IMR-90 (cell line): ENCODE data around the gene HDAC7. TPM values are rescaled to one million over a fixed set of nuclear protein-coding genes. Genes with fewer than 3 reads are reported as not detected.

Source experiments
- ATAC-seq: fragments of 200-7000 bp; cut with Tn5 transposase; 2 replicates; pipeline ENCODE4 v1.9.1; 2020; ENCODE audit warnings: low read depth, mild to moderate bottlenecking, moderate library complexity
- BruUV-seq: library from RNA; stranded (reverse); fragments of 400-500 nt; replicated peaks from 2 replicates; lab custom pipeline; 2021; lab: Mats Ljungman, UMichigan
- CTCF ChIA-PET: fragments of 300-600 bp; formaldehyde crosslinking; extraction: SDS; loops from one replicate; lab custom pipeline; 2021; ENCODE audit warnings: antibody characterized with exemption; lab: Yijun Ruan, JAX
- POLR2A ChIA-PET: fragments of 300-600 bp; sonication (Branson Sonifier 250); formaldehyde crosslinking; loops from one replicate; lab custom pipeline; 2022; ENCODE audit warnings: antibody characterized with exemption; ENCODE audit not compliant: unreplicated experiment; lab: Charles Lee
- DNase-seq: peaks from one replicate; pipeline ENCODE4 v3.0.0; 2013
- H2AFZ ChIP-seq: replicated peaks from 2 replicates; pipeline ENCODE3; 2013; ENCODE audit warnings: low read length, mild to moderate bottlenecking; ENCODE audit not compliant: poor library complexity
- H2AK5ac ChIP-seq: 2 replicates; pipeline ENCODE4 v1.6.1; 2013; ENCODE audit warnings: low read depth, low read length, inconsistent platforms
- H2AK9ac ChIP-seq: replicated peaks from 2 replicates; pipeline ENCODE3; 2013; ENCODE audit warnings: mild to moderate bottlenecking, low read depth, low read length, moderate library complexity; ENCODE audit not compliant: poor library complexity
- H2BK120ac ChIP-seq: 2 replicates; pipeline ENCODE4 v1.6.1; 2013; ENCODE audit warnings: low read depth, low read length, inconsistent platforms
- H2BK15ac ChIP-seq: 3 replicates; pipeline ENCODE4 v1.6.1; 2013; ENCODE audit warnings: low read depth, low read length, inconsistent platforms
- H2BK20ac ChIP-seq: 2 replicates; pipeline ENCODE4 v1.6.1; 2013; ENCODE audit warnings: low read depth, mild to moderate bottlenecking, inconsistent platforms, low read length, moderate library complexity
- H2BK5ac ChIP-seq: 2 replicates; pipeline ENCODE4 v1.6.1; 2013; ENCODE audit warnings: mild to moderate bottlenecking, low read depth, low read length, inconsistent platforms; ENCODE audit not compliant: poor library complexity, severe bottlenecking
- H3K14ac ChIP-seq: replicated peaks from 2 replicates; pipeline ENCODE4 v1.6.1; 2013; ENCODE audit warnings: low read depth, low read length, inconsistent platforms
- H3K18ac ChIP-seq: 2 replicates; pipeline ENCODE4 v1.6.1; 2013; ENCODE audit warnings: low read depth, low read length, control low read depth
- H3K23ac ChIP-seq: 2 replicates; pipeline ENCODE4 v1.6.1; 2013; ENCODE audit warnings: low read depth, low read length, inconsistent platforms
- H3K27ac ChIP-seq: 2 replicates; pipeline ENCODE4 v1.5.1; 2013; ENCODE audit warnings: mild to moderate bottlenecking, control low read depth, low read length; ENCODE audit not compliant: insufficient read depth
- H3K27me3 ChIP-seq: 2 replicates; pipeline ENCODE4 v1.6.1; 2013; ENCODE audit warnings: low read length; ENCODE audit not compliant: control insufficient read depth, insufficient read depth
- H3K36me3 ChIP-seq: 2 replicates; pipeline ENCODE4 v1.6.1; 2013; ENCODE audit warnings: low read length, mixed read lengths; ENCODE audit not compliant: control insufficient read depth, insufficient read depth
- H3K4ac ChIP-seq: 2 replicates; pipeline ENCODE4 v1.6.1; 2013; ENCODE audit warnings: low read depth, low read length, inconsistent platforms
- H3K4me1 ChIP-seq: 2 replicates; pipeline ENCODE4 v1.6.1; 2013; ENCODE audit warnings: low read length, mixed read lengths; ENCODE audit not compliant: control insufficient read depth, insufficient read depth
- H3K4me2 ChIP-seq: 2 replicates; pipeline ENCODE4 v1.6.1; 2013; ENCODE audit warnings: low read depth, mild to moderate bottlenecking, control low read depth, low read length, moderate library complexity
- H3K4me3 ChIP-seq: 2 replicates; pipeline ENCODE4 v1.5.1; 2013; ENCODE audit warnings: low read depth, mild to moderate bottlenecking, control low read depth, low read length, moderate library complexity; ENCODE audit not compliant: insufficient read depth
- H3K56ac ChIP-seq: 2 replicates; pipeline ENCODE4 v1.6.1; 2013; ENCODE audit warnings: low read length, inconsistent platforms; ENCODE audit not compliant: insufficient read depth; ENCODE audit errors: extremely low read depth
- H3K79me1 ChIP-seq, 2 experiments: 2 replicates each; pipeline ENCODE4 v1.6.1; 2013; ENCODE audit warnings: low read length in 2 of 2, inconsistent platforms in 1 of 2, low read depth in 1 of 2
- H3K9ac ChIP-seq: 2 replicates; pipeline ENCODE4 v1.6.1; 2013; ENCODE audit warnings: low read depth, low read length, control low read depth
- H3K9me1 ChIP-seq: 2 replicates; pipeline ENCODE4 v1.6.1; 2013; ENCODE audit warnings: low read length, inconsistent platforms; ENCODE audit not compliant: insufficient read depth
- H3K9me3 ChIP-seq: 2 replicates; pipeline ENCODE4 v1.6.1; 2013; ENCODE audit warnings: low read length; ENCODE audit not compliant: control insufficient read depth, insufficient read depth
- H4K20me1 ChIP-seq: 2 replicates; pipeline ENCODE4 v1.6.1; 2013; ENCODE audit warnings: low read length, inconsistent platforms; ENCODE audit not compliant: insufficient read depth
- H4K5ac ChIP-seq: 2 replicates; pipeline ENCODE4 v1.6.1; 2013; ENCODE audit warnings: mild to moderate bottlenecking, low read depth, low read length, control low read depth
- H4K8ac ChIP-seq, 2 experiments: 2 replicates each; pipeline ENCODE4 v1.6.1; 2013; ENCODE audit warnings: low read depth in 2 of 2, low read length in 2 of 2, control low read depth in 1 of 2, inconsistent platforms in 1 of 2
- H4K91ac ChIP-seq: 2 replicates; pipeline ENCODE4 v1.6.1; 2013; ENCODE audit warnings: low read depth, low read length, inconsistent platforms; ENCODE audit not compliant: insufficient read depth
- BHLHE40 ChIP-seq: fragments of 150-350 bp; IDR thresholded peaks from 2 replicates; pipeline ENCODE4 v1.6.1; 2016; ENCODE audit warnings: mild to moderate bottlenecking, low read depth, low read length
- CEBPB ChIP-seq: IDR thresholded peaks from 2 replicates; pipeline ENCODE4 v1.6.1; 2012; ENCODE audit warnings: low read depth, low read length, improper control_type of control experiment
- CHD1 ChIP-seq: IDR thresholded peaks from 2 replicates; pipeline ENCODE4 v1.6.1; 2012; ENCODE audit warnings: low read depth, low read length, improper control_type of control experiment
- CTCF ChIP-seq: conservative IDR thresholded peaks from 2 replicates; pipeline ENCODE4 v1.5.1; 2012; ENCODE audit warnings: mild to moderate bottlenecking, low read depth, low read length, improper control_type of control experiment
- ELK1 ChIP-seq: fragments of 150-350 bp; IDR thresholded peaks from 2 replicates; pipeline ENCODE4 v1.6.1; 2016; ENCODE audit warnings: low read depth, mild to moderate bottlenecking, low read length, moderate library complexity, borderline replicate concordance
- FOS ChIP-seq: fragments of 150-350 bp; IDR thresholded peaks from 2 replicates; pipeline ENCODE4 v1.6.1; 2016; ENCODE audit warnings: low read depth, low read length
- MAFK ChIP-seq: IDR thresholded peaks from 2 replicates; pipeline ENCODE4 v1.6.1; 2012; ENCODE audit warnings: low read depth, low read length, improper control_type of control experiment
- MAZ ChIP-seq: IDR thresholded peaks from 2 replicates; pipeline ENCODE4 v1.6.1; 2012; ENCODE audit warnings: low read depth, mild to moderate bottlenecking, low read length, improper control_type of control experiment, moderate library complexity, borderline replicate concordance
- MXI1 ChIP-seq: IDR thresholded peaks from 2 replicates; pipeline ENCODE4 v1.6.1; 2012; ENCODE audit warnings: low read depth, mild to moderate bottlenecking, low read length, moderate library complexity, borderline replicate concordance
- NFE2L2 ChIP-seq: fragments of 150-350 bp; IDR thresholded peaks from 2 replicates; pipeline ENCODE4 v1.6.1; 2016; ENCODE audit warnings: low read depth, mild to moderate bottlenecking, low read length
- POLR2A ChIP-seq: IDR thresholded peaks from 2 replicates; pipeline ENCODE4 v1.6.1; 2012; ENCODE audit warnings: mild to moderate bottlenecking, low read depth, low read length
- RAD21 ChIP-seq: IDR thresholded peaks from 2 replicates; pipeline ENCODE4 v1.6.1; 2012; ENCODE audit warnings: low read length, improper control_type of control experiment
- RCOR1 ChIP-seq: IDR thresholded peaks from 2 replicates; pipeline ENCODE4 v1.6.1; 2012; ENCODE audit warnings: mild to moderate bottlenecking, low read length, improper control_type of control experiment; ENCODE audit not compliant: insufficient replicate concordance
- RFX5 ChIP-seq: IDR thresholded peaks from 2 replicates; pipeline ENCODE4 v1.8.0; 2012; ENCODE audit warnings: low read depth, mild to moderate bottlenecking, low read length, moderate library complexity
- SMC3 ChIP-seq: fragments of 150-350 bp; IDR thresholded peaks from 2 replicates; pipeline ENCODE4 v1.6.1; 2016; ENCODE audit warnings: low read depth, mild to moderate bottlenecking, antibody characterized with exemption, low read length, moderate library complexity
- USF2 ChIP-seq: fragments of 150-350 bp; IDR thresholded peaks from 2 replicates; pipeline ENCODE4 v1.6.1; 2017; ENCODE audit warnings: mild to moderate bottlenecking, antibody characterized with exemption, low read length, low read depth
- WGBS, 2 experiments: methylation state at CpG; one replicate each; pipeline versions ENCODE4 v1.1.5 to v1.1.7; 2013; ENCODE audit warnings: missing lambda C conversion rate in 2 of 2; ENCODE audit not compliant: insufficient read length in 1 of 2; ENCODE audit errors: extremely low coverage in 2 of 2; 5-methylcytosine and 5-hydroxymethylcytosine counted together
- dilution Hi-C: fragments of 300-500 bp; cut with HindIII; formaldehyde crosslinking; loops from one replicate; pipeline ENCODE4 v1.14.3; 2018; ENCODE audit warnings: low sequenced_read_pairs; ENCODE audit not compliant: unreplicated experiment
- in situ Hi-C: fragments of 300-500 bp; cut with MboI; formaldehyde crosslinking; loops from 3 replicates; pipeline ENCODE4 v1.14.3; 2019; ENCODE audit warnings: low sequenced_read_pairs, inconsistent platforms, mixed read lengths
- intact Hi-C: fragments of 100-400 bp; cut with micrococcal nuclease; formaldehyde crosslinking; loops from 2 replicates; pipeline ENCODE4 v1.10.0; 2022
- polyA plus RNA-seq, 3 experiments: library from polyadenylated mRNA; depleted of rRNA; stranded (reverse); fragments of >200 nt; gene quantifications; 2 replicates each; pipeline ENCODE4 v1.2.3, GENCODE V29; 2012; ENCODE audit warnings: low replicate concordance in 1 of 3
- total RNA-seq: library from RNA; depleted of rRNA; stranded (reverse); fragments of >200 nt; gene quantifications from 2 replicates; pipeline ENCODE4 v1.2.3, GENCODE V29; 2012

HDAC7 gene
- total and polyA plus RNA-seq, 2 of the 4 experiments (the other 2 are of a cell fraction), result 10.4 to 64.7 TPM

DNA sequence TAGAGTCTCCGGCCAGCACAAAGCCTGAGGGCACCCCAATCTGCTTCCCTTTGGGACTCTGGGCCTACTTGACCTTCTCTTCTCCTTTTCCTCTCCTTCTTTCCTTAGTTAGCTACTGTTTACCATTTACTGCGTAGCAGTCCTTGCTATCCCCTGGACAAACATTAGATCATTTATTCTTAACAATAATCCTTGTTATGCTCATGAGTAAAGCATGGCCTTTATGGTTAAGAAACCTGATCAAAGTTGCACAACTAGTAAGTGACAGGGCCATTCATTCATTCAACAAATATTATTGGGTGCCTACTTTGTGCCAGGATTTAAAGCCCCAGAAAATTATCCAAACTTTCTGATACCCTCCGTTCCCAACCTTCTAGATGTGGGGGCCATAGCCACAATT, 3.2 kb upstream of the HDAC7 start:
- 0 out of 2 replicates have a peak overlapping the region, but pooled peaks have one; percentile 56 for H4K91ac ChIP-seq
- H3K9me1 ChIP-seq, result peaks cover 16% of the 10 kb centered on the region
- H3K4me1 ChIP-seq, result peaks cover 25% of the 10 kb centered on the region
- no peaks in the 10 kb centered on the region for H3K9me3 ChIP-seq
- ChIA-PET CTCF (interaction anchor here (1.1 kb wide), 1 partner anchor 15 kb away, joined by 3 read pairs; no protein-coding TSS in a partner anchor), POLR2A (no interaction called here)
- H4K20me1 ChIP-seq, result peaks cover 12% of the 10 kb centered on the region
- no peak for ATAC-seq
- H3K9ac ChIP-seq, result no peak overlapping the region
- intact Hi-C loops (no loop called here), dilution Hi-C loops (no loop called here), in situ Hi-C loops (no loop called here)
- H3K23ac ChIP-seq, result no peak overlapping the region
- H3K14ac ChIP-seq, result no peak overlapping the region
- H2AK9ac ChIP-seq, result no peak overlapping the region
- 0 out of 3 replicates have a peak overlapping the region, but pooled peaks have one; percentile 99 for H2BK15ac ChIP-seq
- H3K18ac ChIP-seq, result no peak overlapping the region; the same call in 1 of the 2 replicates
- DNase-seq, result no peak
- peak overlapping the region in 1 of 2 experiments; percentile 24; a peak in 1 of 4 replicates for H4K8ac ChIP-seq
- no peak overlapping the region for H3K27ac ChIP-seq
- WGBS, 2 experiments, result 80% methylated on average over 1 of the region's 3 CpGs; no CpG with 5 or more reads in 1 of the 2 experiments
- no peaks in the 10 kb centered on the region for H3K27me3 ChIP-seq
- TF ChIP-seq ELK1 (no peak), USF2 (no peak), RCOR1 (no peak), POLR2A (no peak), SMC3 (no peak), RAD21 (no peak), RFX5 (no peak), BHLHE40 (no peak), MAFK (no peak), MXI1 (no peak), FOS (no peak), NFE2L2 (no peak), CTCF (no peak), CHD1 (no peak), MAZ (no peak), CEBPB (no peak)
- H2AFZ ChIP-seq, result no peak overlapping the region
- no peak overlapping the region for H2BK5ac ChIP-seq
- H3K4me2 ChIP-seq, result no peak overlapping the region
- 0 out of 2 replicates have a peak overlapping the region, but pooled peaks have one; percentile 3 for H3K56ac ChIP-seq
- peaks cover 0 to 22% of the 10 kb centered on the region in 2 experiments; a peak in 2 of 4 replicates for H3K79me1 ChIP-seq
- peak overlapping the region; percentile 58; the same call in 1 of the 2 replicates for H3K4ac ChIP-seq
- H3K4me3 ChIP-seq, result no peak overlapping the region
- 0 out of 2 replicates have a peak overlapping the region, but pooled peaks have one; percentile 47 for H2AK5ac ChIP-seq
- no TSS peak for BruUV-seq
- H4K5ac ChIP-seq, result peak overlapping the region; percentile 22; the same call in 1 of the 2 replicates
- H3K36me3 ChIP-seq, result no peaks in the 10 kb centered on the region
- no peak overlapping the region; the same call in 1 of the 2 replicates for H2BK120ac ChIP-seq
- no peak overlapping the region; the same call in 1 of the 2 replicates for H2BK20ac ChIP-seq
